Transverse colon (tissue), 4 donors: ENCODE results near the gene CSNK2A1. TPM values are rescaled to one million over a fixed set of nuclear protein-coding genes. Genes with fewer than 3 reads are reported as not detected.

Experiments used
- DNase-seq: peaks from one replicate; pipeline ENCODE4 v3.0.0-alpha.2; 2019
- H3K27ac ChIP-seq, 4 donors: fragments of 200-600 bp; sonication (generic); 2 replicates each; pipeline ENCODE4 v1.5.1; 2016 to 2018; ENCODE audit warnings: inconsistent platforms in 4 of 4
- H3K27me3 ChIP-seq: fragments of 200-600 bp; sonication (generic); 2 replicates; pipeline ENCODE4 v1.5.1; 2017; ENCODE audit warnings: inconsistent platforms
- H3K36me3 ChIP-seq, 4 donors: fragments of 200-600 bp; sonication (generic); 2 replicates each; pipeline ENCODE4 v1.5.1; 2017 to 2019; ENCODE audit warnings: inconsistent platforms in 4 of 4
- H3K4me1 ChIP-seq, 4 donors: fragments of 200-600 bp; sonication (generic); 2 replicates each; pipeline ENCODE4 v1.5.1; 2017 to 2020; ENCODE audit warnings: inconsistent platforms in 4 of 4
- H3K4me3 ChIP-seq, 4 donors: fragments of 200-600 bp; sonication (generic); 1 replicate in 1 of 4; 2 replicates in 3 of 4; pipeline versions ENCODE4 v1.5.1 to v1.6.1; 2017 to 2019; ENCODE audit warnings: inconsistent platforms in 4 of 4
- H3K9me3 ChIP-seq, 2 donors: fragments of 200-600 bp; sonication (generic); 2 replicates each; pipeline ENCODE4 v1.5.1; 2017 to 2019; ENCODE audit warnings: inconsistent platforms in 2 of 2
- EP300 ChIP-seq: sonication (generic); formaldehyde crosslinking; IDR thresholded peaks from one replicate; pipeline ENCODE4 v1.6.1; 2017; ENCODE audit warnings: antibody characterized with exemption, low read depth
- POLR2A ChIP-seq: fragments of 450-650 bp; IDR thresholded peaks from one replicate; pipeline ENCODE4 v1.6.1; 2016; ENCODE audit warnings: antibody characterized with exemption, mild to moderate bottlenecking, moderate library complexity
- POLR2AphosphoS5 ChIP-seq, 3 donors: sonication (generic); formaldehyde crosslinking; IDR thresholded peaks; one replicate each; pipeline ENCODE4 v1.6.1; 2016; ENCODE audit warnings: antibody characterized with exemption in 3 of 3
- WGBS, 2 donors: methylation state at CpG; one replicate each; pipeline ENCODE4 v1.1.5; 2018; ENCODE audit warnings: low coverage in 1 of 2; 5-methylcytosine and 5-hydroxymethylcytosine counted together
- in situ Hi-C, 4 donors: fragments of 200-750 bp; cut with MboI; loops; one replicate each; pipeline versions ENCODE4 v1.15.0 to v1.15.1; 2017; ENCODE audit warnings: low sequenced_read_pairs in 3 of 4, low pct_ligation_motif_present in 1 of 4, low pct_unique_long_range_greater_than_20kb in 1 of 4
- intact Hi-C: fragments of 100-400 bp; cut with DNase I; formaldehyde crosslinking; loops from one replicate; pipeline ENCODE4 v1.15.1; 2023; ENCODE audit warnings: low total_unique reads
- total RNA-seq, 4 donors: library from RNA; depleted of rRNA; stranded (reverse); fragments of >200 nt; gene quantifications; one replicate each; pipeline ENCODE4 v1.1.0, GENCODE V29; 2016
- TF ChIP-seq, protein P1 (sequence below), 5 experiments: fragments of 200-600 bp in 3 of 5; fragments of 450-650 bp in 2 of 5; sonication (generic) in 3 of 5; IDR thresholded peaks; 1 replicate in 2 of 5; 2 replicates in 3 of 5; pipeline ENCODE4 v1.5.1; 2016 to 2017; ENCODE audit warnings: antibody characterized with exemption in 5 of 5, inconsistent platforms in 3 of 5, mild to moderate bottlenecking in 2 of 5, moderate library complexity in 1 of 5

Gene CSNK2A1
- total RNA-seq, 4 donors from 2014 or later, result 76.7 to 100 (median 82.6) TPM

DNA sequence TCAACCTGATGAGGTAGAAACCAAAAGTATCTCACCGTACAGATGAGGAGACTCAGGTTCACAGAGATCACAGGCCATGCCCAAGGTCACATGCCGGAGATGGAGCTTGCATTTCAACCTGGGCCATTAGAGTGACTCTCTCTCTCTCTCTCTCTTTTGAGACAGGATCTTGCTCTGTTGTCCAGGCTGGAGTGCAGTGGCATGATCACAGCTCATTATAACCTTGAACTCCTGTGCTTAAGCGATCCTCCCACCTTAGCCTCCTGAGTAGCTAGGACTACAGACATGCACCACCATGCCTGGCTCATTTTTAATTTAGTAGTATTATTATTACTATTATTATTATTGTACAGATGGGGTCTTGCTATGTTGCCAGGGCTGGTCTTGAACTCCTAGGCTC, 2.8 kb upstream of the CSNK2A1 start:
- H3K27ac ChIP-seq, result no peak overlapping the region
- no peaks in the 10 kb centered on the region for H3K9me3 ChIP-seq
- no peak overlapping the region for H3K4me3 ChIP-seq
- intact Hi-C loops (no loop called here), in situ Hi-C loops (no loop called here)
- DNase-seq, result no peak
- H3K27me3 ChIP-seq, result no peaks in the 10 kb centered on the region
- TF ChIP-seq, protein P1, sequence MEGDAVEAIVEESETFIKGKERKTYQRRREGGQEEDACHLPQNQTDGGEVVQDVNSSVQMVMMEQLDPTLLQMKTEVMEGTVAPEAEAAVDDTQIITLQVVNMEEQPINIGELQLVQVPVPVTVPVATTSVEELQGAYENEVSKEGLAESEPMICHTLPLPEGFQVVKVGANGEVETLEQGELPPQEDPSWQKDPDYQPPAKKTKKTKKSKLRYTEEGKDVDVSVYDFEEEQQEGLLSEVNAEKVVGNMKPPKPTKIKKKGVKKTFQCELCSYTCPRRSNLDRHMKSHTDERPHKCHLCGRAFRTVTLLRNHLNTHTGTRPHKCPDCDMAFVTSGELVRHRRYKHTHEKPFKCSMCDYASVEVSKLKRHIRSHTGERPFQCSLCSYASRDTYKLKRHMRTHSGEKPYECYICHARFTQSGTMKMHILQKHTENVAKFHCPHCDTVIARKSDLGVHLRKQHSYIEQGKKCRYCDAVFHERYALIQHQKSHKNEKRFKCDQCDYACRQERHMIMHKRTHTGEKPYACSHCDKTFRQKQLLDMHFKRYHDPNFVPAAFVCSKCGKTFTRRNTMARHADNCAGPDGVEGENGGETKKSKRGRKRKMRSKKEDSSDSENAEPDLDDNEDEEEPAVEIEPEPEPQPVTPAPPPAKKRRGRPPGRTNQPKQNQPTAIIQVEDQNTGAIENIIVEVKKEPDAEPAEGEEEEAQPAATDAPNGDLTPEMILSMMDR (IDR thresholded peaks at IDR 0.05), result no peak
- no peak for TF ChIP-seq POLR2AphosphoS5 (IDR thresholded peaks at IDR 0.05)
- no peak for TF ChIP-seq POLR2A
- TF ChIP-seq EP300, result no peak
- H3K4me1 ChIP-seq, result peaks cover 7 to 28% (median 17%) of the 10 kb centered on the region in 4 donors
- WGBS, 2 donors, result 91% methylated on average over 3 of the region's 3 CpGs; no CpG with 5 or more reads in 1 of the 2 donors
- no peaks in the 10 kb centered on the region for H3K36me3 ChIP-seq

DNA sequence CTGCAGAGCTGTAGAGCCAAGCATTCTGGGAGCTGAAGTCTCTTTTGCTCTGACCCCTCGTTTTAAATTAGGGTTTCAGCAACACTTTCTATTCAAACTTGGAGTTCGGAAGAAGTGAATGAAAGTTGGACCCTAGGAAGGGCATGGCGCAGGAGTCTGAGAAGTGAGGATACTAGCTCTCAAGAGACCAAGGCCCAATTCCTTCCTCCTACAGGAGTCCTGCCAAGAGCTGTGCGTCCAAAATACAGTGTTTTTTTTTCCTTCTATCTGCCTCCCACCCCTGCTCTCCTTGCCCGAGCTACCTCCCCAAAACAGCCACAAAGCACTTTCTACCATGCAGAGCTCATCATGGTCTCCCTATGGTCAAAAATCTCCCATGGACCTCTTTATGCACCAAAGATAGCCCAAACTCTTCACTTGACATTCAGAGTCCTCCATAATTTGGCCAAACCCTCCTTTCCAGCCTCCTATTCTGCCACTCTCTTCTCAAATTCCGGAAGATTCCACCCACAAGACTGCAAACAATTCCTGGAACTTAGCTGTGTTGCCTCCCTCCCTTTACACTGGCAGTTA, 649 bp upstream of the CSNK2A1 start:
- no peak for DNase-seq
- in situ Hi-C loops (no loop called here), intact Hi-C loops (no loop called here)
- Histone ChIP-seq H3K9me3 (no peaks in the 10 kb centered on the region), H3K36me3 (no peaks in the 10 kb centered on the region), H3K27ac (peak overlapping the region; percentile 87 to 95 (median 92)), H3K4me3 (peak overlapping the region in 3 of 4 donors; percentile 95 to 99 (median 95)), H3K27me3 (no peaks in the 10 kb centered on the region), H3K4me1 (peaks cover 7 to 49% (median 30%) of the 10 kb centered on the region in 4 donors)
- TF ChIP-seq POLR2A (no peak), POLR2AphosphoS5 (IDR thresholded peaks at IDR 0.05) (no peak), EP300 (no peak)
- TF ChIP-seq, protein P1 (IDR thresholded peaks at IDR 0.05), result no peak
- 69 to 71% methylated on average over 6 of the region's 6 CpGs for WGBS, 2 donors

DNA sequence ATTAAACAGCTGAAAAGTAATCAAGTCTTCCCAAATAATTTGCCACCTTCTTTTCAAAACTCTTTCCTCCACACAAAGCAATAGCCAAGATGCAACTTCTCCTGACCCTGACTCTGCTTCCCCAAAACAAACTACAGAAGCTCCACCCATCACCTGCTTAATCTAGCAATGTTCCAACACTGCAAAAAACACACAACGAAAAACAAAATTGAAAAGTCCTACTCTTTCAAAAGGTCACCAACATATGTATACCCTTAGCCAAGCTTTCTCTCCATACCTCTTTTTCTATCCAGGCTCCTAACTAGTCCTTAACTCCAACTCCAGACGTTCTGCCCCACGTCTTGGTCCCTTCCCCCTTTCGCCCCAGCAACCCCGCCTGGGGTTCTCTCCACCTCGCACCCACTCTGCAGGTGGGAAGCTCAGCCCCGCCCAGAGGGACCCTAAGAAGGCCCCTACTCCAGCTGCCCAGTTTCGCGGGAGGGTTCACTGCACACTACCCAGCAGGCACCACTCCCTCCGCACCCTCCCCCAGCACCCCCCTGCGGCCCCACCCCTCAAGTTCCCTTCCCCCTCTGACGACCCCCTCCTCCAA, 717 bp downstream of the CSNK2A1 start:
- in situ Hi-C loops (no loop called here), intact Hi-C loops (no loop called here)
- peak overlapping the region; percentile 56 to 99 (median 95) for H3K4me3 ChIP-seq
- H3K36me3 ChIP-seq, result no peaks in the 10 kb centered on the region
- no peaks in the 10 kb centered on the region for H3K9me3 ChIP-seq
- WGBS, 2 donors, result 3 to 5% methylated on average over 4 to 12 of the region's 12 CpGs
- peak; percentile 44 for DNase-seq
- no peaks in the 10 kb centered on the region for H3K27me3 ChIP-seq
- no peak for TF ChIP-seq POLR2AphosphoS5 (IDR thresholded peaks at IDR 0.05)
- TF ChIP-seq POLR2A, result no peak
- TF ChIP-seq, protein P1 (IDR thresholded peaks at IDR 0.05), result no peak
- H3K4me1 ChIP-seq, result peaks cover 7 to 49% (median 33%) of the 10 kb centered on the region in 4 donors
- H3K27ac ChIP-seq, result peak overlapping the region; percentile 87 to 95 (median 92)

DNA sequence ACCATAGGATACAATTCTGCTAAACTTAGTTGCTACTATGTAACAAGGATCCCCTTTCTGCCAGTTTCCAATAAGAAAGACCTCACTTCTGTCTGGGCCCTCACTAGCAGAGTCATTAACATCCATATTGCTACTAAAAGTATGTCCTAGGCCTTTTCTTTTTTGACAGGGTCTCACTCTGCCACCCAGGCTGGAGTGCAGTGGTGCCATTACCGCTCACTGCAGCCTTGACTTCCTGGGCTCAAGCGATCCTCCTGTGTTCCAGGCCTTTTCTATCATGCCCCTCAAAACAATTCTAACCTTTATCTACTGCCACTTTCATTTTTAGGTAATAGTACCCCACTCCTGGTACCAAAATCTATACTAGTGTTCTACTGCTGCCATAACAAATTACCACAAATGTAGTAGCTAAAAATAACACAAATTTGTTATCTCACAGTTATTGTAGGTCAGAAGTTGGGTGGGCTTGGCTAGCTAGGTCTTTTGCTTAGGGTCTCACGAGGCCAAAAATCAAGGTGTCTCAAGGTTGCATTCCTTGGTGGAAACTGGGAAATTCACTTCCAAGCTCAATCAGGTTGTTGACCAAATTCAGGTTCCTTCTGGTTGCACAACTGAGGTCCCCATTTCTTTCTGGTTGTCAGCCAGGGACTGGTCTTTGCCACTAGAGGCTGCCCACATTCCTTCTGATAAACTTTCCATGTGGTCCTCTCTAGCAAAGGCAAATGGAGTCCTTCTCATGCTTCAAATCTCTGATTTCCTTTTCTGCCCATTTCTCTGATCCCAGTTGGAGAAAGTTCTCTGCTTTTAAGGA, 3.0 kb downstream of the CSNK2A1 start:
- TF ChIP-seq, protein P1 (IDR thresholded peaks at IDR 0.05), result no peak
- TF ChIP-seq POLR2AphosphoS5 (IDR thresholded peaks at IDR 0.05) (no peak), POLR2A (no peak), EP300 (no peak)
- Histone ChIP-seq H3K27ac (peak overlapping the region in 3 of 4 donors; percentile 4 to 18 (median 15)), H3K9me3 (no peaks in the 10 kb centered on the region), H3K27me3 (no peaks in the 10 kb centered on the region), H3K4me1 (peaks cover 20 to 72% (median 51%) of the 10 kb centered on the region in 4 donors), H3K4me3 (no peak overlapping the region), H3K36me3 (no peaks in the 10 kb centered on the region)
- intact Hi-C loops, result no loop called here
- in situ Hi-C loops, result no loop called here
- 96 to 100% methylated on average over 1 to 3 of the region's 3 CpGs for WGBS, 2 donors
- no peak for DNase-seq
